T-helper 1 cell treated with Interleukin-12 subunit alpha and Interleukin-12 subunit beta and Interleukin-4 antibody, amounts not matched to agents 30 μg/mL and 1 μg/mL, for 36 hours (primary cell): ENCODE results near the gene CD34.

Experiments
- H3K27ac Mint-ChIP-seq: one replicate; pipeline ENCODE4 v1.8.0; 2021; ENCODE audit warnings: mild to moderate bottlenecking, mixed read lengths
- H3K27me3 Mint-ChIP-seq: one replicate; pipeline ENCODE4 v1.8.0; 2021; ENCODE audit warnings: low read depth, mixed read lengths
- H3K36me3 Mint-ChIP-seq: one replicate; pipeline ENCODE4 v1.8.0; 2021; ENCODE audit warnings: low read depth, mixed read lengths
- H3K4me1 Mint-ChIP-seq: one replicate; pipeline ENCODE4 v1.8.0; 2021; ENCODE audit warnings: low read depth, mixed read lengths
- H3K4me3 Mint-ChIP-seq: one replicate; pipeline ENCODE4 v1.8.0; 2021; ENCODE audit warnings: mild to moderate bottlenecking, moderate library complexity, mixed read lengths
- H3K9me3 Mint-ChIP-seq: one replicate; pipeline ENCODE4 v1.8.0; 2021; ENCODE audit warnings: mixed read lengths

Gene CD34

GRCh38 chr1:207910591-207911354, at the start of gene CD34:
Gene CD34 (minus strand): TSS chr1:207911125. CDS start chr1:207911080, 45 bp downstream.
- no peaks in the 10 kb centered on the region for H3K9me3 Mint-ChIP-seq
- peak within 1 kb of the TSS; percentile 9 for H3K27ac Mint-ChIP-seq
- H3K4me3 Mint-ChIP-seq = peak within 1 kb of the TSS; percentile 47
- H3K4me1 Mint-ChIP-seq = peaks cover 10% of the 10 kb centered on the region
- peaks cover 74% of the 10 kb centered on the region for H3K27me3 Mint-ChIP-seq
- H3K36me3 Mint-ChIP-seq = peaks cover 2% of the 10 kb centered on the region

- no peaks in the 10 kb centered on the region for H3K9me3 Mint-ChIP-seq
- peaks cover 12% of the 10 kb centered on the region for H3K4me1 Mint-ChIP-seq
- H3K36me3 Mint-ChIP-seq = no peaks in the 10 kb centered on the region
- H3K27me3 Mint-ChIP-seq = peaks cover 77% of the 10 kb centered on the region
- H3K4me3 Mint-ChIP-seq = no peak overlapping the region
- H3K27ac Mint-ChIP-seq = no peak overlapping the region
Observed at GRCh38 chr1:207960346-207960745, 49.4 kb upstream of the CD34 start.

GRCh38 chr1:207959910-207960309, 49.0 kb upstream of the CD34 start:
- H3K27ac Mint-ChIP-seq = no peak overlapping the region
- H3K4me3 Mint-ChIP-seq = no peak overlapping the region
- peaks cover 12% of the 10 kb centered on the region for H3K4me1 Mint-ChIP-seq
- H3K36me3 Mint-ChIP-seq = no peaks in the 10 kb centered on the region
- peaks cover 77% of the 10 kb centered on the region for H3K27me3 Mint-ChIP-seq
- no peaks in the 10 kb centered on the region for H3K9me3 Mint-ChIP-seq

GRCh38 chr1:207959141-207959825, 48.4 kb upstream of the CD34 start:
- H3K9me3 Mint-ChIP-seq = no peaks in the 10 kb centered on the region
- H3K27me3 Mint-ChIP-seq = peaks cover 77% of the 10 kb centered on the region
- H3K4me1 Mint-ChIP-seq = peaks cover 10% of the 10 kb centered on the region
- H3K4me3 Mint-ChIP-seq = peak overlapping the region; percentile 46
- no peak overlapping the region for H3K27ac Mint-ChIP-seq
- H3K36me3 Mint-ChIP-seq = no peaks in the 10 kb centered on the region

GRCh38 chr1:207958376-207959139, 47.6 kb upstream of the CD34 start:
- Mint-ChIP-seq H3K27me3 (peaks cover 80% of the 10 kb centered on the region), H3K4me1 (peaks cover 8% of the 10 kb centered on the region), H3K27ac (no peak overlapping the region), H3K9me3 (no peaks in the 10 kb centered on the region), H3K36me3 (no peaks in the 10 kb centered on the region), H3K4me3 (peak overlapping the region; percentile 14)

GRCh38 chr1:207956986-207957385, 46.1 kb upstream of the CD34 start:
- no peaks in the 10 kb centered on the region for H3K36me3 Mint-ChIP-seq
- peaks cover 87% of the 10 kb centered on the region for H3K27me3 Mint-ChIP-seq
- no peak overlapping the region for H3K4me3 Mint-ChIP-seq
- no peaks in the 10 kb centered on the region for H3K9me3 Mint-ChIP-seq
- H3K4me1 Mint-ChIP-seq = no peaks in the 10 kb centered on the region
- H3K27ac Mint-ChIP-seq = no peak overlapping the region

GRCh38 chr1:207954104-207954503, 43.2 kb upstream of the CD34 start:
- no peak overlapping the region for H3K4me3 Mint-ChIP-seq
- H3K27ac Mint-ChIP-seq = no peak overlapping the region
- no peaks in the 10 kb centered on the region for H3K9me3 Mint-ChIP-seq
- H3K27me3 Mint-ChIP-seq = peaks cover 64% of the 10 kb centered on the region
- H3K36me3 Mint-ChIP-seq = no peaks in the 10 kb centered on the region
- no peaks in the 10 kb centered on the region for H3K4me1 Mint-ChIP-seq

- no peak overlapping the region for H3K4me3 Mint-ChIP-seq
- no peaks in the 10 kb centered on the region for H3K9me3 Mint-ChIP-seq
- peaks cover 53% of the 10 kb centered on the region for H3K27me3 Mint-ChIP-seq
- H3K4me1 Mint-ChIP-seq = no peaks in the 10 kb centered on the region
- H3K27ac Mint-ChIP-seq = no peak overlapping the region
- H3K36me3 Mint-ChIP-seq = no peaks in the 10 kb centered on the region
Observed at GRCh38 chr1:207952617-207953542, 42.0 kb upstream of the CD34 start.

- Mint-ChIP-seq H3K27me3 (peaks cover 44% of the 10 kb centered on the region), H3K27ac (no peak overlapping the region), H3K4me1 (no peaks in the 10 kb centered on the region), H3K4me3 (no peak overlapping the region), H3K36me3 (no peaks in the 10 kb centered on the region), H3K9me3 (no peaks in the 10 kb centered on the region)
Observed at GRCh38 chr1:207951652-207952051, 40.7 kb upstream of the CD34 start.

- Mint-ChIP-seq H3K27ac (no peak overlapping the region), H3K27me3 (peaks cover 37% of the 10 kb centered on the region), H3K9me3 (no peaks in the 10 kb centered on the region), H3K36me3 (no peaks in the 10 kb centered on the region), H3K4me3 (no peak overlapping the region), H3K4me1 (no peaks in the 10 kb centered on the region)
Observed at GRCh38 chr1:207950750-207951149, 39.8 kb upstream of the CD34 start.

- H3K4me3 Mint-ChIP-seq = no peak overlapping the region
Observed at GRCh38 chr1:207949571-207950195, 38.8 kb upstream of the CD34 start.

GRCh38 chr1:207948536-207949250, 37.8 kb upstream of the CD34 start:
- H3K9me3 Mint-ChIP-seq = no peaks in the 10 kb centered on the region
- H3K27ac Mint-ChIP-seq = no peak overlapping the region
- no peak overlapping the region for H3K4me3 Mint-ChIP-seq
- peaks cover 22% of the 10 kb centered on the region for H3K27me3 Mint-ChIP-seq
- no peaks in the 10 kb centered on the region for H3K4me1 Mint-ChIP-seq
- H3K36me3 Mint-ChIP-seq = no peaks in the 10 kb centered on the region

More at GRCh38 chr1:207949571-207950195, 38.8 kb upstream of the CD34 start:
- Mint-ChIP-seq H3K36me3 (no peaks in the 10 kb centered on the region), H3K4me1 (no peaks in the 10 kb centered on the region), H3K27ac (no peak overlapping the region), H3K9me3 (no peaks in the 10 kb centered on the region), H3K27me3 (peaks cover 26% of the 10 kb centered on the region)

- H3K9me3 Mint-ChIP-seq = no peaks in the 10 kb centered on the region
- H3K4me3 Mint-ChIP-seq = no peak overlapping the region
- no peak overlapping the region for H3K27ac Mint-ChIP-seq
- no peaks in the 10 kb centered on the region for H3K4me1 Mint-ChIP-seq
- H3K36me3 Mint-ChIP-seq = no peaks in the 10 kb centered on the region
- H3K27me3 Mint-ChIP-seq = peaks cover 19% of the 10 kb centered on the region
Observed at GRCh38 chr1:207946756-207947155, 35.8 kb upstream of the CD34 start.
